Non-pigmented ciliary epithelial cell (primary cell): ENCODE data around the gene FAM219B.
"Not testable (repeated sequence)": the region's sequence is repeated elsewhere in the genome, so short reads cannot be mapped to it uniquely, and the experiment has no call there.

Experiments
- DNase-seq: peaks from one replicate; pipeline ENCODE4 v3.0.0-alpha.2; 2010; ENCODE audit warnings: low read depth

The FAM219B gene

GRCh38 chr15:74903676-74904075 is 3.0 kb downstream of the FAM219B start:
- DNase-seq: no peak

GRCh38 chr15:74902295-74903075 is 4.2 kb downstream of the FAM219B start:
- DNase-seq: no peak

DNA sequence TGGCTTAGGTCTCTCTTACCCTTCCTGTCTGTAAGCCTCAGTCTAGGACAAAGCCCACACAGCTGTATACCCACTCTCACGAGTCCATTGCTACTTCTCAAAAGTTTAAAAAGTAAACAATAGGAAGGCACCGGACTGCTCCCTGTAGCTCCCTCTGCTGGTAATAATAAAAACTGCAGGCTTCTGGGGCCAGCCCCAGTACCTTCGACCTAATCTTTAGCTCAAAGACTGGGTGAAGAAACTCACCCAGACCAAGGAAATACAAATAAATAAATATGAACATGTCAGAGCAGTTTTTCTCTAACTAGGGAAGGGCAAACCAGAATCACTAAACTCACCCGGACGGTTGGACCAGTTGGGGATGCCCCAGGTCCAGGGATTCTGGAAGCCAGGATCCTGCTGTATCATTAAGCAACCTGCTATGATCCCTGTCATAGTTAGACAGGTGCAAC is 5.0 kb downstream of the FAM219B start:
- DNase-seq: no peak

- DNase-seq: no peak
Measured at GRCh38 chr15:74897300-74897701, 9.3 kb downstream of the FAM219B start.

- no peak for DNase-seq
Measured at GRCh38 chr15:74896316-74896715, 10.3 kb downstream of the FAM219B start.

- no peak for DNase-seq
Measured at GRCh38 chr15:74895830-74896229, 10.8 kb downstream of the FAM219B start.

DNA sequence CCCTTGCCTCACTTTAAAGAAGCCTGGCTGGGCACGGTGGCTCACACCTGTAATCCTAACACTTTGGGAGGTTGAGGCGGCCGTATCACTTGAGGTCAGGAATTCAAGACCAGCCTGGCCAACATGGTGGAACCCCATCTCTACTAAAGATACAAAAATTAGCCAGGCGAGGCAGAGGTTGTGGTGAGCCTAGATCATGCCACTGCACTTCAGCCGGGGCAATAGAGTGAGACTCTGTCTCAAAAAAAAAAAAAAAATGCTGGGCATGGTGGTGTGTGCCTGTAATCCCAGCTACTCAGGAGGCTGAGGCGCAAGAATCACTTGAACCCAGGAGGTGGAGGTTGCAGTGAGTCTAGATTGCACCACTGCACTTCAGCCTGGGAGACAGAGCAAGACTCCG is 12.3 kb downstream of the FAM219B start:
- DNase-seq: not testable (repeated sequence)

DNA sequence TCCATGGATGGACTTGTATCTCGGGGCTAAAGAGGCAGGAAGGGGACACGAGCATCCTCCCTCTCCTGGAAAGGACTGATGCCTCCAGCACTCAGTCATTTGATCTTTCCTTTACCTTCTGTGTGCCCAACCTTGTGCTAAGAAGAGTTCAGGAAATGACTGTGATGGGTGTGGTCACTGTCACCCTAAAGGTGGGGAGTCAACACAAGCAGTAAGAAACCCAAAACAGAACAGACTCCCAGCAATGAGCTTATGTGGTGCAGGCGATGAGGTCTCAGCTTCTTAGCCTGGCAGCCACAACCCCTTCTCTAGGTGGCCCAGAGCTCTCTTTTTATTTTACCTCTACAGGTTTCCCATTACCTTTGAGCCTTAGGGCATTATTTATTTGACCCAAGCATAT is 13.0 kb downstream of the FAM219B start:
- no peak for DNase-seq

- no peak for DNase-seq
Measured at GRCh38 chr15:74892931-74893330, 13.7 kb downstream of the FAM219B start.

DNA sequence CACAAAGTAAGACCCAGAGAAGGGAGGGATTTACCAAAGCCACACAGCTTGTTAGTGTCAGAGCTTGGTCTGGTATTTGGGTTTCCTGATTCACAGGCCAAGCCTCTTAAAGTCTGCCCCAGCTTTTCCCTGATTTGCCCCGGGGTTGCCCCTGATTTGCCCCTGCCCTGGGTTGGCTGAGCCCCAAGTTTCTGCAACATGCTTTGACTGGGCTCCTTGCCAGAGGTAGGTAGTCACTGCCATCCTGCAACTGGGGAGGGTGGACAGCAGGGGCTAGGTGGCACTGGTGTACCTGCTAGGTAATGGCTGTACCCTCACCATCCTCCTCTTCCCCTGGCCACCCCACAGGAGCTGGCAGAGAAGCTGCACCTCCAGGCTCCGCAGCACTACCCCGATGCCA is 14.3 kb downstream of the FAM219B start:
- DNase-seq: no peak

DNA sequence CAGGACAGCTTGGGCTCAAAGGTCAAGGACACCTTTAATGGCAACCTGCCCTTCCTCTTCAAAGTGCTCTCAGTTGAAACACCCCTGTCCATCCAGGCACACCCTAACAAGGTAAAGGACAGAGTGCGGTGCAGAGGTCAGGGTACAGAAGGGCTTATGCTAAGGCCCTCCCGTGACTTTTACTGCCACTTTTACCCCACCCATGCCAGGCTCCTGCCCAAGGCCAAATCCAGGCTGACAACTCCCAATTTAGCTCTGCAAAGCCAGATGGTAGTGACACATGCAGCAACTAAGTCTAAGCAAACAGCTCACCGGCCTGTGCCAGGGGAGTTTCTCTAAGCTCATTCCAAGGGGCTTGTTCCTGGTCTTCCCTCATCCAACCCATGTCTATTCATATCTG is 15.2 kb downstream of the FAM219B start:
- no peak for DNase-seq

GRCh38 chr15:74890665-74890960 is 16.0 kb downstream of the FAM219B start:
- DNase-seq: no peak

GRCh38 chr15:74889883-74890664 is 16.6 kb downstream of the FAM219B start, which contains the start of gene MPI:
Gene MPI (plus strand): TSS chr15:74890042. CDS start chr15:74890074, 32 bp downstream.
- DNase-seq: no peak

DNA sequence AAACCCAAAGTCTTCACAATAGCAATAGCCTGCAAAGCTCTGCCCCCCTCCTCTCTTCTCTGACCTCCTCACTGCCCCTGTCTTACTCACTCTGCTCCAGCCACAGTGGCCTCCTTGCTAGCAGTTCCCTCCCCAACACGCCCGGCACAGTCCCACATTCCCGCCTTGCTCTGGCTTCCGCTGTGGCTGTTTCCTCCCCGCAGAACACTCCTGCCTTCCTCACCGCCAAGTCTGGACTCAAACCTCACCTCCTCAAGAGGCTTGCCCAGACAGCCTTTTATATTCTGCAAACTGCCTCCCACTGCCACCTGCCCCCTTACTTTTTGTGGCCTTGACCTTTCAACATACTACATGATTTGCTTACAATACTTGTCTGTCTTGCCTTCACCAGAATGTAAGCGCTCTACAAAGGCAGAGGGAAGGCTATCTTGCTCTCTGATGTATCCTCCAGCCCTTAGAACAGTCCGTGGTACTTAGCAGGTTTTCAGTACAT is 17.2 kb downstream of the FAM219B start:
- no peak for DNase-seq

DNA sequence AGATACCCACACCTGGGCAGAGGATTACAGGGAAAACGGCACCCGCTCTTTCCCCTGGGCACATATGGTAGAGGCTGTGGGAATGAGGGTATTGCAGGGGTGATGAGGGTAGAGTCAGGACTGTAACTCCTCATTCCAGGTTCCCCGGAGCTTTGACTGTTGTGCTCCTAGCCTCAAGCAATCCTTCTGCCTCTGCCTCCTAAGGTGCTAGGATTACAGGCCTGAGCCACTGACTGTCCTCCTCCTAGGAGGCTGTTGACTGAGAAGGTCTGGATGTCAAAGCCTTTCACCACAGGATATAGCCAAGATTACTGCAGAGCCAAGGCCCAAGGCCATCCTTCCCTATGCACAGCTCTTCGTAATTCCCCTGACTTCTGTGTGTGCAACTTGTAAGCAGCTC is 17.9 kb downstream of the FAM219B start:
- no peak for DNase-seq

DNA sequence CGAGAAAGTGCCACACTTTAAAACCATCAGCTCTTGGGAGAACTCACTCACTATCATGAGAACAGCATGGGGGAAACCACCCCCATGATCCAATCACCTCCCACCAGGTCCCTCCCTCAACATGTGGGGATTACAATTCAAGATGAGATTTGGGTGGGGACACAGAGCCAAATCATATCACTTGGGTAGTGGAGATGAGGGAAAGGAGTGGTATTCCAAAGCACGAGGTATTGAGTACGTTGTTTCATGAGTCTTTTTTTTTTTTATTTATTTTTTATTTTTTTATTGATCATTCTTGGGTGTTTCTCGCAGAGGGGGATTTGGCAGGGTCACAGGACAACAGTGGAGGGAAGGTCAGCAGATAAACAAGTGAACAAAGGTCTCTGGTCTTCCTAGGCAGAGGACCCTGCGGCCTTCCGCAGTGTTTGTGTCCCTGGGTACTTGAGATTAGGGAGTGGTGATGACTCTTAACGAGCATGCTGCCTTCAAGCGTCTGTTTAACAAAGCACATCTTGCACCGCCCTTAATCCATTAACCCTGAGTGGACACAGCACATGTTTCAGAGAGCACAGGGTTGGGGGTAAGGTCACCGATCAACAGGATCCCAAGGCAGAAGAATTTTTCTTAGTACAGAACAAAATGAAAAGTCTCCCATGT is 19.0 kb downstream of the FAM219B start:
- not testable (repeated sequence) for DNase-seq

DNA sequence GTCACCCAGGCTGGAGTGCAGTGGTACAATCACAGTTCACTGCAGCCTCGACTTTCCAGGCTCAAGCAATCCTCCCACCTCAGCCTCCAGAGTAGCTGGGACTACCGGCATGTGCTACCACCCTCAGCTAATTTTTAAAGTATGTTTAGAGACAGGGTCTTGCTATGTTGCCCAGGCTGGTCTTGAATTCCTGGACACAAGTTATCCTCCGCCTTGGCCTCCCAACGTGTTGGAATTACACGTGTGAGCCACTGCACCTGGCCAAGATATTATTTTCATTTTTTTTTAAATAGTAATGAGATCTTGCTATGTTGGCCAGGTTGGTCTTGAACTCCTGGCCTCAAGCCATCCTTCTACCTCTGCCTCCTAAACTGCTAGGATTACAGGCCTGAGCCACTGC is 21.2 kb downstream of the FAM219B start:
- DNase-seq: no peak

DNA sequence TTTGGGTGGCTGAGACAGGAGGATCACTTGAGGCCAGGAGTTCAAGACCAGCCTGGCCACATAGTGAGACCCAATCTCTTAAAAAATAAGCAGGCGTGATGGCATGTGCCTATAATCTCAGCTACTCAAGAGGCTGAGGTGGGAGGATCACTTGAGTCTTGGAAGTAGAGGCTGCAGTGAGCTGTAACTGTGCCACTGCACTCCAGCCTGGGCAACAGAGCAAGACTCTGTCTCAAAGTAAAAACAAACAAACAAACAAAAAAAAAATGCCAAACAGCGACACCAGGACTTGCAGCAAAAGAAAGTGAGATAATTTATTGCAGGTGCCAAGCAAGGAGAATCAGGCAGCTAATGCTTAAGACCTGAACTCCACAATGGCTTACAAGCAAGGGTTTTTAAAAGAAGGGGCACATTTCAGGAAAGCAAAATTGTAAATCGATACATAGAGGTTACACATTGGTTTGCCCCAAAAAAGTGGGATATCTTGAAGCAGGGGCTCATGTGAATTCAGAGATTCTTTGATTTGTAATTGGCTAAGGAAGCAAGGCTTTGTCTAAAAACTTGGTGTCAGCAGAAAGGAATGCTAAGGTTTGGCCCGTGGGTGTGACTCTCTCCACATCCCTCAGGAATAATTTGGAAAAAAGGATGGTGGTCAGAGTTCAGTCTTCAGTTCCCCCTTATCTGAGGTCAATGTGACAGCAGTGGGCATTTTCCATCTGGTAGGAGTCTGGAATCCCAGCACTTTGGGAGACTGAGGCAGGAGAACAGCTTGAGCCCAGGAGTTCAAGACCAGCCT is 22.0 kb downstream of the FAM219B start:
- DNase-seq: no peak

GRCh38 chr15:74882528-74882927 is 24.1 kb downstream of the FAM219B start:
- no peak for DNase-seq

DNA sequence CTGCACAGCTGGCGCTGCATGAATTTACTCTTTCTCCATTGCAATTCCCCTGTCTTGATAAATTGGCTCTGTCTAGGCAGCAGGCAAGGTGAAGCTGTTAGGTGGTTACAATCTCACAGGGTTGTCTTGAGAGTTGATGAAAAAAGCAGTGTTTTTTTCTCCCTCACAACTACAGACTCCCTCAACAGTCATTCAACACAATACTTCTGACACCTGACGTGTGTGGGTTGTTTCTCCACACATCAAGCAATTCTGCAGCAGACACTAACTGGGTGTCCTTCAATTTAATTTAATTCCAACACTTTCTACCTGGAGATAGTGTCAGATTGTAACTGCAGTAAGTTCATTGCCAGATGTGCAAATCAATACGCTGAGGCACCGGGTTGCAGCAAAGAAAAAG is 28.4 kb downstream of the FAM219B start:
- no peak for DNase-seq

GRCh38 chr15:74873756-74874424 is 32.8 kb downstream of the FAM219B start:
- DNase-seq: no peak
